Skeletal muscle tissue (tissue), 4 donors: ENCODE results near the gene RAB40B. TPM values are rescaled to one million over a fixed set of nuclear protein-coding genes. Genes with fewer than 3 reads are reported as not detected.

Source experiments
- H3K27ac ChIP-seq: one replicate; pipeline ENCODE4 v1.7.0; 2013; ENCODE audit warnings: mild to moderate bottlenecking, low read depth, low read length, inconsistent platforms
- H3K27me3 ChIP-seq, 3 donors: one replicate each; pipeline ENCODE4 v1.7.0; 2013; ENCODE audit warnings: low read length in 3 of 3; ENCODE audit not compliant: control insufficient read depth in 3 of 3, insufficient read depth in 3 of 3
- H3K36me3 ChIP-seq, 3 donors: one replicate each; pipeline ENCODE4 v1.7.0; 2013; ENCODE audit warnings: low read length in 3 of 3; ENCODE audit not compliant: control insufficient read depth in 3 of 3, insufficient read depth in 3 of 3
- H3K4me1 ChIP-seq, 3 donors: one replicate each; pipeline ENCODE4 v1.7.0; 2013; ENCODE audit warnings: low read length in 3 of 3, mild to moderate bottlenecking in 3 of 3; ENCODE audit not compliant: control insufficient read depth in 3 of 3, insufficient read depth in 3 of 3
- H3K4me3 ChIP-seq, 3 donors: one replicate each; pipeline ENCODE4 v1.7.0; 2013; ENCODE audit warnings: low read length in 3 of 3
- H3K9ac ChIP-seq, 3 donors: one replicate each; pipeline ENCODE4 v1.7.0; 2013; ENCODE audit warnings: low read length in 3 of 3, mild to moderate bottlenecking in 3 of 3, moderate library complexity in 2 of 3, low read depth in 1 of 3
- H3K9me3 ChIP-seq, 3 donors: one replicate each; pipeline ENCODE4 v1.7.0; 2013; ENCODE audit warnings: low read length in 3 of 3; ENCODE audit not compliant: control insufficient read depth in 3 of 3
- total RNA-seq: library from RNA; depleted of rRNA; stranded (reverse); fragments of >200 nt; gene quantifications from one replicate; pipeline ENCODE4 v1.2.3, GENCODE V29; 2014
- donor health status: Osteomylitis.

RAB40B gene
- total RNA-seq, 1 donor from 2014 or later, result 12.0 TPM

DNA sequence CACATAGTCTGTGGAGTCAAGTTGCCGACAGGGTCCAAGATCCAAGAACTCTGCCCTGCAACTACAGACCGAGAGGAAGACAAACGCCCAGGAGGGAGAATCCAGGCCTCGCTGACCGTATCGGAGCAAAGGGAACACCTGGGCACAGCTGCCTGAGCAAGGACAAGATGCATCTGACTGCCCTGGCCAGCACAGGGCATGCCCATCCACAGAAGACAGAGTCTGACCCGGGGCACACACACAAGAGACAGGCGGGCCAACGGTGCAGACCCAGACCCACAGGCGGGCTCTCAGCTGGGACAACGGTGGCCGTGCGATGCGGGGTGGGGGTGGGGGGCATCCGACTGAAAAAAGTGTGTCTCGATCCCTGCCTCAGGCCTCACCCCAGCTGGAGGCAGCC, 6.2 kb downstream of the RAB40B start:
- Histone ChIP-seq H3K36me3 (peaks cover 0 to 12% (median 4%) of the 10 kb centered on the region in 3 donors), H3K4me3 (no peak overlapping the region), H3K27me3 (no peaks in the 10 kb centered on the region), H3K27ac (no peak overlapping the region), H3K4me1 (peaks cover 4 to 20% (median 13%) of the 10 kb centered on the region in 3 donors), H3K9me3 (peaks cover 0 to 2% (median 0%) of the 10 kb centered on the region in 3 donors), H3K9ac (no peak overlapping the region)

DNA sequence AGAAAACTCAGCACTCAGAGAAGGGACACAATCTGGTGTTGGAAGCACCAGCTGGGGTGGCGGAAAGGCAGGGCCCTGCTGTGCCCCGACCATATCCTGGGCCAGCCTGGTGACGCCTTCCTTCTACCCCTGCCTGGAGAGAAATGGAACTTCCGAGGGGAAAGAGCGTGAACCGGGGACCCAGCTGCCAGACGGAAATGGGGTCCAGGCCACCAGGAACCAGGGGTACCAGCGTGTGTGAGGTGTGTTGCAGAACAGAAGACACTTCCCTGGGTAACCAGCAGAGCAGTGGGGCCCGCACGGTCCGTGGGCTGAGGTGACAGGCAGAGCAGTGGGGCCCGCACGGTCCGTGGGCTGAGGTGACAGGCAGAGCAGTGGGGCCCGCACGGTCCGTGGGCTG, 6.8 kb downstream of the RAB40B start:
- Histone ChIP-seq H3K4me3 (no peak overlapping the region), H3K4me1 (peaks cover 3 to 19% (median 12%) of the 10 kb centered on the region in 3 donors), H3K27me3 (no peaks in the 10 kb centered on the region), H3K27ac (no peak overlapping the region), H3K9ac (no peak overlapping the region), H3K36me3 (peaks cover 0 to 12% (median 4%) of the 10 kb centered on the region in 3 donors), H3K9me3 (peaks cover 0 to 2% (median 0%) of the 10 kb centered on the region in 3 donors)

DNA sequence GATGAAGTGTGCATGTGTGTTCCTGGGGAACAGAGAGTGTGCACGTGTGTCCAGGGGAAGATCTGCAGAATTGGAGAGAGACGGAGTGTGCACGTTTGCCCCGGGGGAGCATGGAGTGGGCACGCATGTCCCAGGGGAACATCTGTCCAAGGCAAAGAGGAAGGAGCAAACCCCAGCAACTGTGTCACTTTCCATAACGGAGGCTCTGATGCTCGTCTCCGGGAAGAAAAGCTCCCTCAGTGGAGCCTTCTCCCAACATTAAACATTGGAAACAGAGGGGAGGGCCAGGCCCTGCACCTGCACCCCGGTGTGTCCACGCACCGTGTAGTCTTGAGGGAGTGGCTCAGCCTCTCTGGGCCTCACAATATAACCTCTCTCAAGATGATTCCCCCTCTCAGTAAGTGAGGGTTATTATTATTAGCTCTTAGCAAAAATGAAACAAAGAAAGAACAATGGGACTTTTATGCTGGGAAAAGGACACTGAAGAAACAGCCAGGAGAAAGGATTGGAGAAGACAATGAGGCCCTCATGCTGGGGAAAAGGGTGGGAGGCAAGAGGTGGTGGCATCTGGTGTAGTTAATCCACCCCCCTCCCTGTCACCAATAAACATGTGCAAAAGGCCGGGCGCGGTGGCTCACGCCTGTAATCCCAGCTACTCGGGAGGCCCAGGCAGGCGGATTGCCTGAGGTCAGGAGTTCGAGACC, 7.6 kb downstream of the RAB40B start:
- no peak overlapping the region for H3K4me3 ChIP-seq
- H3K27me3 ChIP-seq, result no peaks in the 10 kb centered on the region
- H3K27ac ChIP-seq, result no peak overlapping the region
- peaks cover 6 to 21% (median 13%) of the 10 kb centered on the region in 3 donors for H3K4me1 ChIP-seq
- H3K9me3 ChIP-seq, result peaks cover 0 to 2% (median 0%) of the 10 kb centered on the region in 3 donors
- H3K9ac ChIP-seq, result no peak overlapping the region
- H3K36me3 ChIP-seq, result peaks cover 0 to 12% (median 4%) of the 10 kb centered on the region in 3 donors

DNA sequence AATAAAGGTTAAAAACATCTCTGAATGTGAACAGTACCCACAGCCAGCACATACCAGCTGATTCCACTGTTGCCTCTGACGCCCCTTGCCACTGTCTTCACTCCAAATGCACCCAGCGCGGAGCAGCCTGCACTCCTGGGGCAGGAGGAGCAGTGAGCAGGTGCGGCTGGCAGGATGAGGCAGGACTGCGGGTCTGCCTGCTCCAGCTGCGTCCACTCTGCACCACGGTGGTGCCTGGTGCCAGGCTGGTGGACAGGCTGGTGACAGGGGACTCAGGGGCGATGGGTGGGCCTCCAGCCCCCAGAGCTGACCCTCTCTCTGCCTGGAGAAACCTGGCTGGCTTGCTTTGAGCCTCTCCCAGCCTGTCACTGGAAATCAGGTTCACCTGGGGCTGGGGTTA, 9.4 kb downstream of the RAB40B start:
- Histone ChIP-seq H3K27ac (no peak overlapping the region), H3K9ac (no peak overlapping the region)

DNA sequence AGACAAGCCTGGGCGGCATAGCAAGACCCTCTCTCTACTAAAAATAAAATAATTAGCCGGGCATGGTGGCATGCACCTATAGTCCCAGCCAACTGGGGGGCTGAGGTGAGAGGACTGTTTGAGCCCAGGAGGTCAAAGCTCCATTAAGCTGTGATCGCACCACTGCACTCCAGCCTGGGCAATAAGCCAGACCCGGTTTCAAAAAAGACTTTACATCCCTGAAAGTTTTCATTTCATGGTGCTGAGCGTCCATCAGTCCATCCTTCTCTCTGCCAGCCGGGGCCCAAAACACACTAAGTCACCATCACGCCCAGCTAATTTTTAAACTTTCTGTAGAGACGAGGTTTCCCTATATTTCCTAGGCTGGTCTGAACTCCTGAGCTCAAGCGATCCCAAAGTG, 10.6 kb downstream of the RAB40B start:
- Histone ChIP-seq H3K27ac (peak overlapping the region; percentile 73), H3K9me3 (no peaks in the 10 kb centered on the region), H3K9ac (peak overlapping the region in 1 of 3 donors; percentile 60), H3K4me1 (peaks cover 6 to 18% (median 11%) of the 10 kb centered on the region in 3 donors), H3K27me3 (no peaks in the 10 kb centered on the region), H3K4me3 (no peak overlapping the region), H3K36me3 (peaks cover 0 to 5% (median 4%) of the 10 kb centered on the region in 3 donors)

More for the DNA sequence above, 9.4 kb downstream of the RAB40B start:
- H3K4me3 ChIP-seq, result no peak overlapping the region
- H3K36me3 ChIP-seq, result peaks cover 0 to 5% (median 4%) of the 10 kb centered on the region in 3 donors
- no peaks in the 10 kb centered on the region for H3K9me3 ChIP-seq
- H3K4me1 ChIP-seq, result peaks cover 6 to 21% (median 13%) of the 10 kb centered on the region in 3 donors
- no peaks in the 10 kb centered on the region for H3K27me3 ChIP-seq

DNA sequence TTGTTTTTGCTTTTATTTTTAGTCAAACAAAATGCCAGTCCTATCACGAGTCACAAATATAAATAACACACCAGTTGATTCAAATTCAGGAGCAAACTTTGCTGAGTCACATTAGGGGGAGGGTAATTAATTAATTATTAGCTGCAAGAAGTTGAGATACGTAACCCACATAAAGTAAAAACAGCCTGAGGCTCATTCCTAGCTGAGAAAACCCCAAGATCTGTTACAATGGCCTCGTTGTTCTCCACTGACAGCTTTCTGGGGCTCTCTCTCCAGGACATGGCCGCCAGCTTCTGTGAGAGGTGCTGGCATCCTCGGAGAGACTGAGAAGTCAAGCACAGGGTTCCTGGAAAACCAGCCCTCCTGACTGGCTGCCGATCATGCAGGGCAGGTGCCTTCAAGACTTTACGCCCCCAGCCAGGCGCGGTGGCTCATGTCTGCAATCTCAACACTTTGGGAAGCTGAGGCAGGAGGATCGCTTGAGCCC, 11.1 kb downstream of the RAB40B start:
- Histone ChIP-seq H3K4me1 (peaks cover 6 to 18% (median 11%) of the 10 kb centered on the region in 3 donors), H3K27ac (peak overlapping the region; percentile 73), H3K36me3 (peaks cover 0 to 5% (median 4%) of the 10 kb centered on the region in 3 donors), H3K4me3 (peak overlapping the region in 1 of 3 donors; percentile 22), H3K9ac (peak overlapping the region in 1 of 3 donors; percentile 60), H3K9me3 (no peaks in the 10 kb centered on the region), H3K27me3 (no peaks in the 10 kb centered on the region)

DNA sequence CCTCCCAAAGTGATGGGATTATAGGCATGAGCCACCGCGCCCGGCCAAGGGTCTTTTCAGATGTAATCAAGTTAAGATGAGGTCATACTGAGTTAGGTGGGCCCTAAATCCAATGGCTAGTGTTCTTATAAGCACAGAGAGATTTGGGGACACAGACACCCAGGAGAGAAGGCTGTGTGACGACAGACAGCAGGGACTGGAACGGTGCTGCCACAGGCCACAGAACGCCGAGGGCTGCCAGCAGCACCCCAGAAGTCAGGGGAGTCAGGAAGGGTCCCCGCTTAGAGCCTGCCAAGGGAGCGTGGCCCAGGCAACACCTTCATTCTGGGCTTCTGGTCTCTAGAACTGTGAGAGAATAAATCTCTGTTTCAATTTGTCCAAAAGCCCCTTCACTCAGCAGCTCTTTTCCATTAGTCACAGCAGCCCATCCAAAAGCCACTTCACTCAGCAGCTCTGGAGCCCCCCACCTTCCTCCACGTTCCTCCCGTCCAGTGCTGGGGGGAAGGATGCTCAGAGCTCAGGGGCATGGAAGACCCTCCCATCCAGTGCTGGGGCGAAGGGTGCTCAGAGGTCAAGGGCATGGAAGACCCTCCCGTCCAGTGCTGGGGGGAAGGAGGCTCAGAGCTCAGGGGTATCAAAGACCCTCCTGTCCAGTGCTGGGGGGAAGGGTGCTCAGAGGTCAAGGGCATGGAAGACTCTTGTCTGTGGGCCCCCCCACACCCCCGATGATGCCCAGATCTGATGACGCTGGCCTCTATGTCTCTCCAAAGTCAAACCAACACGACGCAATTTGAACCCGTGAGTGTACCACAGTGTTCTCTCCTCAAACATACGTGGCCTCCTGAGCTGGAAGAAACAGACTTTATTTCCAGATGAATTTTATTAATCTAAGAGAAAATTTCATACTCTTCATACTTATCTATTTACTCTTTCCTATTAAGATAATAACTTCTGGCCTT, 11.9 kb downstream of the RAB40B start:
- H3K9ac ChIP-seq, result peak overlapping the region in 2 of 3 donors; percentile 14 to 16
- no peaks in the 10 kb centered on the region for H3K27me3 ChIP-seq
- peaks cover 0 to 4% (median 3%) of the 10 kb centered on the region in 3 donors for H3K36me3 ChIP-seq
- H3K4me1 ChIP-seq, result peaks cover 6 to 18% (median 11%) of the 10 kb centered on the region in 3 donors
- H3K9me3 ChIP-seq, result no peaks in the 10 kb centered on the region
- peak overlapping the region in 1 of 3 donors; percentile 29 for H3K4me3 ChIP-seq
- peak overlapping the region; percentile 73 for H3K27ac ChIP-seq

DNA sequence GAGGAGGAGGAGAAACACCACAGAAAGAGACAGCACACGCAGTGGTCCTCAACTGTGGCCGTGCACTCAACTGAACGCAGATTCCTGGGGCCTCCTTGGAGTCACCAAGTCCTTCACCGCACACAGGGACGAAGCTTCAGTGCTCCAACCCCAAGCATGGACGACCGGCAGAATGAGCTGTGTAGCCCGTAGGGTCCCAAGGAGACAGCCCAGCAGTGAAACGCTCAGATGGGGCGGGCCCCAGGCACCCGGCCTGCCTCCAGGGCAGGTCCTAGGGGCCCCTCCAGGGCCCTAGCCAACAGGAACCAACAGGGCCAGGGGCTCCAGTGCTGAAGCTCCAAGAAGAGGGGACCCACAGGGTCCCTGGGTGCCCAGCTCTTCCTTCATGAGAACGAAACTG, 13.2 kb downstream of the RAB40B start:
- Histone ChIP-seq H3K4me3 (no peak overlapping the region), H3K9me3 (peaks cover 0 to 2% (median 0%) of the 10 kb centered on the region in 3 donors), H3K27ac (no peak overlapping the region), H3K36me3 (peaks cover 0 to 2% (median 0%) of the 10 kb centered on the region in 3 donors), H3K27me3 (no peaks in the 10 kb centered on the region), H3K4me1 (peaks cover 6 to 18% (median 11%) of the 10 kb centered on the region in 3 donors), H3K9ac (no peak overlapping the region)

DNA sequence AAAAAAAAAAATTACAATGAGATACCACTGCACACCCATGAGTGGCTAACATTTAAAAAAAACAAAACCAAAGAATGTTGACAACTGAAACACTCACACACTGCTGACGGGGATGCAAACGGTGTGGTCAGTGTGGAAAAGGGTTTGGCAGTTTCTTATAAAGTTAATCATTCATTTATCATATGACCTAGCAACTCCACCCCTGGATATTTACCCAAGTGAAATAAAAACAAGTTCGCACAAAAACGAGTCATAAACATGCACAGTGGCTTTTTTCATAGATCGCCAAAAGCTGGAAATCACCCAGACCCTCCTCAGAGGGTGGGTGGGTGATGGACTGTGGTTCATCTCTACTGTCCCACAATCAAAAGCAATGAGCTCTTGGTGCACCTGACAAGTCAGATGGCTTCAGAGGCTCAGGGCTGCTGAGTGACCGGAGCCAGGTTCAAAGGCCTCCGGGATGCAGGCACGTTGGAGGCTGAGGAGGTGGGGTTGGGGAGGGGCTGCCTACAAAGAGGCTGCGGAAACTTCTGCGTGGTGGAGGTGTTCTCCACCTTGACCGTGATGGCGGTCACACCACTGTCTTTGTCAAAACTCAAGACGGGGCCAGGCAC, 14.2 kb downstream of the RAB40B start:
- Histone ChIP-seq H3K27me3 (no peaks in the 10 kb centered on the region), H3K36me3 (no peaks in the 10 kb centered on the region), H3K9ac (no peak overlapping the region), H3K9me3 (peaks cover 0 to 2% (median 0%) of the 10 kb centered on the region in 3 donors), H3K27ac (no peak overlapping the region), H3K4me3 (no peak overlapping the region), H3K4me1 (peaks cover 6 to 18% (median 11%) of the 10 kb centered on the region in 3 donors)
